GM18517 (cell line): Measurements from ENCODE around the gene IST1.

Experiments used
- ATAC-seq: cut with Tn5 transposase; IDR thresholded peaks from one replicate; pipeline ENCODE4 v1.9.1; 2021; ENCODE audit warnings: mild to moderate bottlenecking, moderate library complexity; ENCODE audit not compliant: unreplicated experiment

The IST1 gene

DNA sequence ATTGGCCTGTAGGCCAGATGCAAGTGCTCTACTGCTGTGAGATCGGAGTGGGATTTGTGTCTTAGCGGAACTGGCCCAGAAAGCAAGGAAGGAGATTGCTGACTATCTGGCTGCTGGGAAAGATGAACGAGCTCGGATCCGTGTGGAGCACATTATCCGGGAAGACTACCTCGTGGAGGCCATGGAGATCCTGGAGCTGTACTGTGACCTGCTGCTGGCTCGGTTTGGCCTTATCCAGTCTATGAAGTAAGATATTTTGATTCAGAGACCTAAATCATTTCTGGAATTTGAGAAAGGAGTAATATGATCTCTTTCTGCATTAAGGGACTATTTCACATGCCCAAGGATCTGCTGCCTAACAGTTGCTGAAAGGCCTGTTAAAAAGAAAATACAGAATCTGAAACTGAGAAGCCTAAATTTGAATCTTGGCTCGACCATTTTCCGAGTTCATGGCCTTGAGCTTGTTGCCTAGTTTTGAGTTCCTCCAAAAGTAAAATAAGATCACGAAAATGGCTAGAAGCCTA lies 21.1 kb downstream of the IST1 start:
- ATAC-seq = no peak

DNA sequence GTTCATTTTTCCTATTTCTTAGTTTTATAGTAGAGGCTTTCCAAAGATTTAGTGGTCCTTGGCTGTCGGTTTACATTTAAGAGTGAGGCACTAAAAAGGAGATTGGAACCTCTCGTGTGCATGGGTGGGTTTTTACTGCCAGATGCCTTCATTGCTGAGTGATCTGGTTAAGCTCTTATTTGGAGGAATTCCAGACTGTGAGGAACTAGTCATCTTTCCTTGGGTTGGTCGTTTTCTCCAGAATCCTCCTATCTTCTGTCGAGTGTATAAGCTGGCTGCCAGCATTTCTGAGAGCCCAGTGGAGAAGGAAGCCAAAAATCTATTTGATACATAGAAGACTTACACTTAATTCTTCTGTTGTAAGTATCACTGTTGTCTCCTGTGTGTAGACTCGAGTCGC lies 22.6 kb downstream of the IST1 start:
- ATAC-seq = no peak

DNA sequence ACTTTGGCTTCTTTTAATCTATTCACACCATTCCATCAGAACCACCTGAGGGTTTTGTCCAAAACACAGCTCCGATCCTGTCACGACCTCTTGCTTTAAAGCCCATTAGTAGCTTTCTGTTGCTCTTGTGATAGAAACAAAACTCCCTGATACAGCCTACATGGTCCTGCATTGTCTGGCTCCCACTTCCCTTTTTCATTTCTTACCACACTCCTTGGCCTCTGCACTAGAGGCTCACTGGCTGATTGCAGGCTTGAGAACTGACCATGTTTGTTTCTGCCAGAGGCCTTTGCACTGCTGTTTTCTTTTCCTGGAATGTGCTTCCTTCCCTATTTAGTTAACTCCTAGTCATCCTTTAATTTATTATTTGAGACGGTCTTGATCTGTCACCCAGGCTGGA lies 23.7 kb downstream of the IST1 start:
- ATAC-seq = peak; percentile 59

DNA sequence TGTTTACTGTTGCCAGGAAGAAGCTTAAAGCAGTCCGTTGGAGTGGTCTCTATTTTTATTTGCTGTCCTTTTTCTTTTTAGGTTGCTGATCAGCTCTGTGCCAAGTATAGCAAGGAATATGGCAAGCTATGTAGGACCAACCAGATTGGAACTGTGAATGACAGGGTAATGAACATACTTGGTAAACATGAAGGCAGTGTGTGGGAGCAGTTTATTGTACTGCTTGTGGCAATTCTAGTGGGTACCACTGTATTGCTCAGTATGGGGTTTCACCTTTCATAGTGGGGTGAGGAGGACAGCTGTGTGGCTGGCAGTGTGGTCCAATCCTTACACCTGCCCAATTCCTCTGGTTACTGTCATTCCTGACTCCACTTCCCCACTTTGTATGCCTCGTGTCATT lies 25.3 kb downstream of the IST1 start:
- ATAC-seq = no peak

DNA sequence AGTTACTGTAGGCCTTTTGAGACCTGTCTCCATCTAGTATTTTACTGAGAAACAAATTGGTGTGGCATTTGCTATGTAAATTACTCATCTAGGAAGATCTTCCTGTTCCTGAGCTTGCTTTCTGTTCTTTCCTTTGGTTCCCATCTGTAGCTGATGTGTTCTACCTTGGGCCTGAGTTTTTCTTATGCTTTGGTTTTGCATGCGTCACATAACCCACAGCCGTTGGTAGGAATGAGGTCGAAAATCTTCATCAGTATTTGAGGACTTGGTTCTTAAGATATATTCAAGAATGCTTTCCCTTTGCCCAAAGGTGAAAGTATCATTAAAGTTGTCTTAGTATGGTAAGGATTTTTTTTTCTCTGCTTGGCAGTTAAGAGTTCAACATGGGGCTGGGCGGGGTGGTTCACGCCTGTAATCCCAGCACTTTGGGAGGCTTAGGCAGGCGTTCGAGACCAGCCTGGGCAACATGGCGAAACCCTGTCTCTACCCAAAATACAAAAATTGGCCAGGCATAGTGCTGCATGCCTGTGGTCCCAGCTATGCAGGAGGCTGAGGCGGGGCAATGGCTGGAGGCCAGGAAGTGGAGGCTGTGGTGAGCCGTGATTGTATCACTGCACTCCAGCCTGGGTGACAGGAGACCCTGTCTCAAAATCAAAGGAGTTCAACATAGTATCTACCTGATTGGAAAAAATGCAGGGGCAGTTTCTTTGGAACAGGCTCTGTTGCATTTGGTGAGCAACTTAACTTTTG lies 28.8 kb downstream of the IST1 start:
- no peak for ATAC-seq

DNA sequence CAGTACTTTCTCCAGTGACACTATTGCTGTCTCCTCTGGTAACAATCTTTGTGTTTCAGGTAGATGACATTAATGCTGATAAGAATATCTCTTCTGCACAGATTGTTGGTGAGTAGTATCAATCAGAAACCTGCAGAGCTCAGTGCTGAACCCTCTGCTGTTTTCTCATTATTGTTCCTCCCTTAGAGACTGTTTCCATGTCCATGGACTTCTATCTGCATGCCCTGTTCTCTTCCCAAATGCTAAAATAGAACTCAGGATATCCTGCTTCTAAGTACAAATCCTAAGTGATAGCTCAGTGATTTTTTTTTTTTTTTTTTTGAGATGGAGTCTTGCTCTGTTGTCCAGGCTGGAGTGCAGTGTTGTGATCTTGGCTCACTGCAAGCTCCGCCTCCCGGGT lies 29.4 kb downstream of the IST1 start:
- no peak for ATAC-seq

DNA sequence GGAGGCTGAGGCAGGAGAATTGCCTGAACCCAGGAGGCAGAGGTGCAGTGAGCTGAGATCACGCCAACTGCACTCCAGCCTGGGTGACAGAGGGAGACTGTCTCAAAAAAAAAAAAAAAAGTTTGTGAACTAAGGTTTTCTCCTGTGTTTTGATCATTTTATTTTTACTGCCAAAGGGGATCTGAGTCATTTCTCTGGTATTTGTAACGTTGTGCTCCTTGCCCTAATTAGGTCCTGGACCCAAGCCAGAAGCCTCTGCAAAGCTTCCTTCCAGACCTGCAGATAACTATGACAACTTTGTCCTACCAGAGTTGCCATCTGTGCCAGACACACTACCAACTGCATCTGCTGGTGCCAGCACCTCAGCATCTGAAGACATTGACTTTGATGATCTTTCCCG lies 32.1 kb downstream of the IST1 start:
- ATAC-seq = no peak

DNA sequence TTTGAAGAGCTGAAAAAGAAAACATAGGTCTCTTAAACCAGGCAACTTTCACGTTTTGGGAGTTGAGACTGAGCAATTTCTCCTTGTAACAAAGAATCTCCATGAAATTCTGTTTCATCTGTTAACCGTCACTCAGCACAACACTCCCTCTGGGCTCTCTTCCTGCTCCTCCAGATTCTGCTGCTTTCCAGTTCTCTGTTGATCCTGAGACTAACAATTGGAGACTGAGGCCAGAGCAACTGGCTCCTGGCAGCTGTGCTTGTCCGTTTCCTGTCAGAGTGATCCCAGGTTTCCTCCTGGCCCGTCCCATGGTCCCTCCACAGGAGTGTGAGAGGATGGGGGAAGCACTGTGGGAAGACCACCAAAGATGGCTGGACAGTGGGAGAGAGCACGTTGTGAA lies 32.5 kb downstream of the IST1 start:
- ATAC-seq = no peak

DNA sequence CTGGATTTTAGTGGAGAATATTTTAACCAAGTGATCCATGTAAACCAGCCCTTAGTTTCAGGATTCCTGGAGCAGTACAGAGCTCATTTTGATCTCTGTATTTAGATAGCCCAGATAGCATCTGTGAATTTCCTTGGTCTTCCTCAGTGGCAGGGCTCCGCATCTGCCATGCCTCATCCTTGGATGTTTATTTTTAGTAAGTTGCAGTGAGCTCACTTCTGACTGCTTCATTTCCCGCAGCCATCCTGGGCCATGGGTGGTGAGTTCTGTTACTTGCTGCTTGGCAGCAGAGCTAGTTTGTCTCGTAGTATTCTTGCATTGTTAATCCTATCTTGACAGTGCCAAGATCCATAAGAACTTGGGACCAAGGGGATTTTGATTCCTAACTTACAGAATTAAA lies 33.7 kb downstream of the IST1 start:
- no peak for ATAC-seq

DNA sequence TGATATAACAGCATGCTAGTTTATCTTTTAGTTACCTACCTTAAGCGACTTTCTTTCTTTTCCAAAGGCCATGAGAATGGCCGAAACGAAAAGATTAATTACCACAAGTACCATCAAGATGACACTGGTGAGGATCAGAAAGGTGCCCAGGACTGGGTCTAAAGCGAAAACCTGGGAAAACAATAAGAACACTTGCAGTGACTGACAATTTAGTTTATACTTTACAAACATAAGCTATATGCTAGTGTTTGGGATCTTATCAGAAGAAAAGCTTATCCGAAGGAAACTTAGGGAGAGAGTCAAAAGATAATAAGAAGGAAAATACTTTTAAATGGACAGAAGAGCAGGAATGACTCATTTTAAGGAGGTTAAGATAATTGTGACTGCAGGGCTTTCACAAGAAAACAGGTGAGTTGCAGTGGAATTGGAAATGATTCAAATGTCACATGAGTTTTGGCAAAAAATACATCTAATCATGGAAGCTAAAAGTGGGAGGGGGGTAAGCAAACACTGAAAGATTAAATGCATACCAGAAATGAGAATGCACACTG lies 34.8 kb downstream of the IST1 start:
- ATAC-seq = no peak

DNA sequence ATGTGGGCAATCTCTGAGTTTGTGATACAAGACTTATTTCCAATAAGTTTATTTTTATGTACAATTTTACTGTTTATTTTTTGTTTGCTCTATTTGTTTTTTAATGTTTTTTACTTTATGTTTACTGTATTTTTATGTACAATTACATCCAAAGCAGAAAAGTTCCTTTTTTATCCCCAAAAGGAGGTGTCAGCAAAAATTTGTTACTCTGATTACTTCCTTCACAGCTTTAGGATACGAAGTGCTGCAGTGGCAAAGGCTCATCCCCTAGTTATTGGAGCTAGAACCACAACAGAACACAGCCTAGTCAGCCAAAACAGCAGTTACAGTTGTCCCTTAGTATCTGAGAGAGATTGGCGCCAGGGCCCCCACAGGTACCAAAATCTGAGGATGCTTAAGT lies 35.7 kb downstream of the IST1 start:
- ATAC-seq = no peak

DNA sequence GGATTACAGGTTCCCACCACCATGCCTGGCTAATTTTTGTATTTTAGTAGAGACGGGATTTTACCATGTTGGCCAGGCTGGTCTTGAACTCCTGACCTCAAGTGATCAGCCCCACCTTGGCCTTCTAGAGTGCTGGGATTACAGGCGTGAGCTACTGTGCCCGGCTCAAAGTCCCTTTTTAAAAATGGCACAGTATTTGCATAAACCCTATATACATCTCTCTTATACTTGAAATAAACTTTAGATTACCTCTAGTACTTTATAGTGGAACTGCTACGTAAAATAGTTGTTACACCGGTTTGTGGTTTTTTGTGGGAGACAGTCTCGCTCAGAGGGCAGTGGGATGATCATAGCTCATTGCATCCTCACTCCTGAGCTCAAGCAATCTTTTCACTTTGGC lies 36.3 kb downstream of the IST1 start:
- ATAC-seq = no peak

DNA sequence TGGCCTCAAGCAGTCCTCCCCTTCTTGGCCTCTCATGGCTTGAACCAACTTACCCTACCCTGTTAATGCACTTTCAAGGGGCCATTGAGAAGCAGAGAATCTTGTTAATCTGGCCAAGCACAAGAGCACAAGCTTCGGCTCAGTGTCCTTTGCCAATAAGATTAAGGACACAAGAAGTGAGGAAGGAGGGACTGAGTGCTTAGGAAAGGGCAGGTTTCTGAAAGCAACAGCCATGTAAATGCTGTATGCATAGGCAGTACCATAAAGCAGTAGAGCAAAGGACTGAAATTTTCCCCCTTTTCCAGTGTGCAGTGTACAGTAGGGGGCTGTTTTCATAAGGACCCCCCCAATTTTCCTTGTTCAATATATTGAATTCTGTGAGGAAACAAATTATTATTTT lies 37.7 kb downstream of the IST1 start:
- ATAC-seq = no peak

DNA sequence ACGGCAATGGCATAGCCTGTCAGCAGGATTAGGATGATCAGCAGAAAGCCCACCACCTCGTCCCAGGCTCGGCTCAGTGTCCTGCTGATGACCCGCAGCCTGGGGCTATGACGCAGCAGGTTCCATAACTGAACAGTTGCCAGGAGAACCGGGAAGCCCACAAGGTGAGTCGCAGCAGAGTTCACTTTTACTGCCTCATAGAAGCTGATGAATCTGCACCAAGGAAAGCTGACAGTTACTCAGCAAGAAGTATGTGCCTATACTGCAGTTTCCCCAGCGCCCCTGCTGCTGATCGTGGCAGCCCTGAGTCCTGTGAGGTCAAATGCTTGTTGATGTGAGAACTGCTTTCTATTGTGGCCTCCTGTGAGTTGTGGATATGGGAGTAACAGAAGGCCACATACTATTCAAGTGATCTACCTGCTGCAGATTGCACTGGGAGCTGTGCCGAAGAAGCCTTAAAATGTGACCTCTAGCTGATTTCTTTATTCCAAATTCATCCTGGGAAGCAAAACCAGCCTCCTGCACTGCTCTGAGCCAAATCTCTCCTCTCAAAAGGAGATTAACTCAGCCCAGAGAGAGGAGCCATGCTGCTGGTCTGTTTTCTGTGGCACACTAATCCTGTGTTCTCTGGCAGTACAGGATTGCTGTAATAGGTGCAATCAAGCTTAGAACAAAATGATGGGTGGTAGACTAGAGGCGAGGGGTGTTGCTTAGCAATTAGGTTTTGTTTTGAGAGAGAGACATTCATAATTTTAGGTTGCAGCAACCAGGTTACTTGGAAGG lies 38.8 kb downstream of the IST1 start:
- ATAC-seq = no peak

DNA sequence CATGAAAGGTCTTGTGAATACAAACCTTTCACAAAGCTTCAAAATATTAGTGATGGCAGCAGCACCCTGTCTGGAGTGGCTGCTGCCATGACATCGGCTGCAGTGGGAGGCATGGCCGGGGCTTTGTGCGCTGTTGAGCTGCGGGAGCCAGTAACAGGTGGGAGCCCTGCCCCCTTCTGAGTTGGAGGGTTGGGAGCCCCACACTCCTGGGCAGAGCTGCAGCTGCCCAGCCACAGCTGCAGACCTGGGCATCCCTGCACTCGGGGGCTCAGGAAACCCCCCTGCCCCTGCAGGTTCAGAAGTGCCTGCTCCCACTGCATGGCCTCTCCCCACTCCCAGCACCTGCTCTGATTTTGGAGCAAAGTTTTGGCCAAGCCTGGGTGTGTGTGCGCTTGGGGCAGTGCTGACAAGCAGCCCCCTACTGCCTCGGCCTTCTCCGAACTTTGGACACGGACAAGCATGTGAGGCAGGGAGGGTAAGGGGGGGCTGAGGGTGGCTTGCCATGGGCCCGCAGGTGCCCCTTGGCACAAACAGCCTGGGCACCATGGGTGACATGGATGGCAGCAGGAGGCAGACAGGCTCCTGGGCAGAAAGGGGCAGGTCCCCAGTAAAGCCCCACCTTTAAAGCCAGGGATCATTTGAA lies 42.7 kb downstream of the IST1 start:
- no peak for ATAC-seq

DNA sequence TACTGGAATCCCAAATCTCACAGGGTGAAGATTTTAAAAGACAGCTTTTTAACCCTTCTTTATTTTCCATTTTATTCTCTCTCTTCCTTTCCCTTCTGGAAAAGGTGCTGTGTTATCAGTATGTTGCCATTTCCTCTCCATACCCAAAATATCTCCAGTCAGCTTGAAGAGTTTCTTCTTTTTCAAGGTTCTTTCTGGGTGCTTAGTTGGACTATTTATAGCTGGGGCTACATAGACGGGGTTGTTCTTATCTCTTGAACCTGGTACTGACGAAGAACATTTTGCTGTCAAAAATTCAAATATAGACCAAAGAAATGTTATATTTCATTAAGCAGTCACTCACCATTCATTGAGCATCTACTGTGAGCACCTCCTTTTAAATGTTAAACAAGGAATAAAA lies 48.6 kb downstream of the IST1 start:
- ATAC-seq = no peak

DNA sequence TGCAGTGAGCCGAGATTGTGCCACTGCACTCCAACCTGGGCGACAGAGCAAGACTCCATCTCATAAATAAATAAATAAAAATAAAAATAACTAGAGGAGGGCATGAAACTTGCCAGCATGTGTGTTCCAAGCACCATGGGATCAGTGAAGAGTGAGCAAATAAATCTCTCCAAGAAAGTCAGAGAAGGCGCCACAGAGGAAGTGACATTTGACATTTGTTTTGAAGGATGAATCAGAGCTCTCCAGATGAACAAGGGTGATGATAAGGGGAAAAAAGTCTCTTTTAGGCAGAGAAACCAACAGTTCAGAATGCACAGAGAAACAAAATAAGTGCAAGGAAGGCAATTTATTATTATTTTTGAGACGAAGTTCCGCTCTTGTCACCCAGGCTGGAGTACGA lies 50.3 kb downstream of the IST1 start:
- no peak for ATAC-seq

DNA sequence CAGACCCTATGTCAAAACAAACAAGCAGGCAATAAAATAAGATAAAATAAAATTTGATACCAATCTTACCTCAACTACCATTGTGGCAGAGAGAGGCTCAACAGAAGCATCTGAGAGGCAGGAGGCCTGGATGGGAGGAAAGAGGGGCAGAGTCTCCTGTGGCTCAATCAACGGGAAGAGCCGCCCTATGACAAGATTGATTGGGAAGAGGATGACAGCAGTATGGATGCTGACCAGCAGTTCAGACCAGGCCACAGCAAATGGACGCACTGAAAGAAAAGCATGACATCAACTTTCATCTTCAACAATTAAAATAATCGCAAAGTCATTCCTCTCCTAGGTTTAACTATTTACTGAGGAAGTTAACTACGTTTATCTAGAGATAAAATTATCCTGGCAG lies 57.5 kb downstream of the IST1 start:
- no peak for ATAC-seq

DNA sequence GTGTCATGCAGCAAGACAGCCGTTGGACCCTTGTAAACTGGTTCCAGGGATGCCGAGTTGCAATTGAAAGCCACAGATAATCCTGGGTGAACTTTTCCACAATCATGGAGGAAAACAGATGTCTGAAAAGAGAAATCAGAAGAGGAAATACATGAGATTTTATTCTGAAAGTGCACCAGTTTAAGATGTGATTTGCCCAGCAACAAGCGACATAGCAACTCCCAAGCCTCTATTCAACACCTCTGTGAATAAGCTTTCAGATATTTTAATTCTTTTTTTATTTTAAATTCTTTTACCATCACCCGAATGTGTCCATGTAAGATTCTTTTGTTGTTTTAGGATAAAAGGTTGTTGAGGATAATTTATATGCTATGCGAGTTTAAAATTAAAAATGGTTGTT lies 58.8 kb downstream of the IST1 start:
- ATAC-seq = no peak

DNA sequence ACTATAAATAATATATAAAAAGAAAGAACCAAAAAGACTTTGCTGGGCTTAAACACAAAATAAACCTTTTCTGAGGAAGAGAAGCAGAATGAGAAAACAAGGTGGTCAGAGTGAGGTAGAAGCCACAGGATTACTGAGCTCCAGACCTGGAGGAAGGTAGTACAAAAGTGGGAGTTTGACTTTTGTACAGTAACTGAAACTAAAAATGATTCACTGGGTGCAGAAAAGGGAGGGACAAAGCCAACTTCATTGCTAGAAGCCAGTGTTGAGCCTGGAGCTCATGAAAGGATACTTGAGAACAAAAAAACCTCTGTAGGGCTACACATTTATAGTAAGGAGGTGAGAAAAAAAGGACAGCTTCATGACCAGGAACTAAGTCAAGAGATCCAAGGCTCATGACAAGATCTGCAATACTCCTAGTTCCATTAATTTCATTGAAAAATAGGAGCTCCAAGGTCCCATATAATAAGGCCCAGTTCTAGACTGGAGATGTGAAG lies 59.4 kb downstream of the IST1 start:
- ATAC-seq = no peak

DNA sequence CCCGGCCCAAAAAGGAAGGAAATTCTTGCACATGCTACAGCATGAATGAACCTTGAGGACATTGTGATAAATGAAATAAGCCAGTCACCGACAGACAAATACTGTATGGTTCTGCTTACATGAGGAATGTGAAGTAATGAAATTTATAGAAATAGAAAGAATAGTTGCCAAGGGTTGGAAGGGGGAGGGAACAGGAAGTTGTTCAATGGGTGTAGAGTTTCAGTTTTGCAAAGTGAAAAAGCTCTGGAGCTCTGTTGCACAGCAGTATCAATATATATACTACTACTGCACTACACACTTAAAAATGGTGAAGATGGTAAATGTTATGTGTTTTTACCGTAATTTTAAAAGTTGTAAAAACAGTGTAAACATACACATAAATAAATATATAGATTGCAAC lies 61.2 kb downstream of the IST1 start:
- no peak for ATAC-seq
